ENCODE results near the gene SSR1.
"Not testable (repeated sequence)": the region's sequence is repeated elsewhere in the genome, so short reads cannot be mapped to it uniquely, and the experiment has no call there.

SSR1 gene

DNA sequence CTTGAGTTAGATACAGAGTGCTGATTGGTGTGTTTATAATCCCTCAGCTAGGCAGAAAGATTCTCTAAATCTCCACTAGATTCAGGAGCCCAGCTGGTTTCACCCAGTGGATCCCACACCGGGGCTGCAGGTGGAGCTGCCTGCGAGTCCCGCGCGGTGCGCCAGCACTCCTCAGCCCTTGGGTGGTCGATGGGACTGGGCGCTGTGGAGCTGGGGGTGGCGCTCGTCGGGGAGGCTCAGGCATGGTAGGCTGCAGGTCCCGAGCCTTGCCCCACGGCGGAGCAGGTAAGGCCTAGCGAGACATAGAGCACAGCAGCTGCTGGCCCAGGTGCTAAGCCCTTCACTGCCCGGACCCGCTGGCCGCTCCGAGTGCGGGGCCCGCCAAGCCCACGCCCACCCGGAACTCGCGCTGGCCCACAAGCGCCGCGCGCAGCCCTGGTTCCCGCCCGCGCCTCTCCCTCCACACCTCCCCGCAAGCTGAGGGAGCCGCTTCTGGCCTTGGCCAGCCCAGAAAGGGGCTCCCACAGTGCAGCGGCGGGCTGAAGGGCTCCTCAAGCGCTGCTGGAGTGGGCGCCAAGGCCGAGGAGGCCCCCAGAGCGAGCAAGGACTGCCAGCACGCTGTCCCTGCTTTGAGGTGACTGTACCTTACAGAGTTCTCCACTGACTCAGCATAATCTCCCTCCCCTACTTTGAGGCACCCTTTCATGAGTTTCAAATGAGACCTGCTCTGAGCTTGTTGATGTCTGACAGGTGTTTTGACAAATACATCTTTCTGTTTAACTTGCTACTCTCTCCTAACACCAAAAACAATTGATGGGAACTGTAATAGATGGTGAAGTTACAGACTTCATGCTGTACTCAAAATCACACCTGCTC lies 3.9 kb upstream of the SSR1 start:
- DNase-seq: no peak

DNA sequence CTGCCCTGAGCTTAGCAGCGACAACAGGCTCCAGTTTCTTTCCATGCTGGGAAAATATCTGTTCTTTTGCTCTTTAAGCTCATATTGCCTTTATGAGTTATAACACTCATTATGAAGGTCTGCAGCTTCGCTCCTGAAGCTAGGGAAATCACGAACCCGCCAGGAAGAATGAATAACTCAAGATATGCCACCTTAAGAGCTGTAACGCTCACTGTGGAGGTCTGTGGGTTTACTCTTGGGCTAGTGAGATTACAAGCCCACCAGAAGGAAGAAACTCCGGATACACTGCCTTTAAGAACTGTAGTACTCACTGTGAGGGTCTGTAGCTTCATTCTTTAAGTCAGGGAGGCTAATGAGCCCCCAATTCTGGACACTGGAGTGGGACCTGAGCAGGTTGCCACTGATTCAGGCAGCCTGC lies 3.0 kb upstream of the SSR1 start:
- no peak for DNase-seq

DNA sequence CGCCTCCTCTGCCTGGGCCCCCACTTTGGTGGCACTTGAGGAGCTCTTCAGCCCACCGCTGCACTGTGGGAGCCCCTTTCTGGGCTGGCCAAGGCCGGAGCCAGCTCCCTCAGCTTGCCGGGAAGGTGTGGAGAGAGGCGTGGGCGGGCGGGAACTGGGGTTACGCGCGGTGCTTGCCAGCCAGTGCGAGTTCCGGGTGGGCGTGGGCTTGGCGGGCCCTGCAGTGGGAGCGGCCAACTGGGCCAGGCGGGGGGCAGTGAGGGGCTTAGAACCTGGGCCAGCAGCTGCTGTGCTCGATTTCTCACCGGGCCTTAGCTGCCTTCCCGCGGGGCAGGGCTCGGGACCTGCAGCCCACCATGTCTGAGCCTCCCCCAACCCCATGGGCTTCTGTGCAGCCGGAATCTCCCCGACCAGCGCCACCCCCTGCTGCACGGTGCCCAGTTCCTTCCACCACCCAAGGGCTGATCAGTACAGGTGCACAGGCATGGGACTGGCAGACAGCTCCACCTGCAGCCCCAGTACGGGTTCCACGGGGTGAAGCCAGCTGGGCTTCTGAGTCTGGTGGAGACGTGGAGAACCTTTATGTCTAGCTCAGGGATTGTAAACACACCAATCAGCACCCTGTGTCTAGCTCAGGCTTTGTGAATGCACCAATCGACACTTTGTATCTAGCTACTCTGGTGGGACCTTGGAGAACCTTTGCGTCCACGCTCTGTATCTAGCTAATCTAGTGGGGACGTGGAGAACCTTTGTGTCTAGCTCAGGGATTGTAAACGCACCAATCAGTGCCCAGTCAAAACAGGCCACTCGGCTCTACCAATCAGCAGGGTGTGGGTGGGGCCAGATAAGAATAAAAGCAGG lies 2.3 kb upstream of the SSR1 start:
- not testable (repeated sequence) for DNase-seq

DNA sequence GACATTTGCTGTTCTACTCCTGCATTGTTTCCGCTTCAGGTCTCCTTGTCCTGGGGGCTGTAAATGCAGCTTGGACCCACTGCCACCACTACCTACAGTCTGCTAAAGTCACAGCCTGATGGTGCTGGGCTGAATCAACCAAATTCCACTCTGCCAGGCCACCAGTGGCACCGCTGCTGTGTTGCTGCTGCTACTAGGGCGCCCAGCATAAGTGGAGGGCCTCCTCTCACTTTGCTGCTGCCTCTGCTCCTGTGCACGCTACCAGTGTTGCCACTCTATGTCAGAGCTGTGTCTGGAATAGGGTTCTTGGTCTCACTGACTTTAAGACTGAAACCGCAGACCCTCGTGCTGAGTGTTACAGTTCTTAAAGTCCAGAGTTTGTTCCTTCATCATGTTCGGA lies 1.4 kb upstream of the SSR1 start:
- no peak for DNase-seq

DNA sequence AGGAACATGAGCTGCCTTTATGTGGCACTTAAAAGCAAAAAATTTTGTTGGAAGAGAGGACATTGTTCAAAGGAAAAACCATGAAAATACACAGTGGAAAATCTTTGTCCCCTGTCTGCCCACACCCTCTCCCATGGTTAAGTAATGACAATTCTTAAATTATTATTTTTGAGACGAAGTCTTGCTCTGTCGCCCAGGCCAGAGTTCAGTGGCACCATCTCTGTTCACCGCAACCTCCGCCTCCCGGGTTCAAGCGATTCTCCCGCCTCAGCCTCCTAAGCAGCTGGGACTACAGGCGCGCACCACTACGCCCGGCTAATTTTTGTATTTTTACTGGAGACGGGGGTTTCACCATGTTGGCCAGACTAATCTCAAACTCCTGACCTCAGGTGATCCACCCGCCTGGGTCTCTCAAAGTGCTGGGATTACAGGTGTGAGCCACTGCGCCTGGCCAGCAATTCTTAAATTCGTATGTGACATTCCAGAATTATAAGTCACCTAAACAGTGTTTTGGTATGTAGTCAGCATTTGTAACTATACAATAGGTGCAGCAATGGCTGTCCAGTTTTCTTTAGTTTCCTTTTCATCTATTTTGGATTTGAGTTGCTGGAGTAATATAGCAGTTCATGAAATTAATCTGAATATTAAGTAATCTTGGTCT lies 636 bp upstream of the SSR1 start:
- DNase-seq: no peak

DNA sequence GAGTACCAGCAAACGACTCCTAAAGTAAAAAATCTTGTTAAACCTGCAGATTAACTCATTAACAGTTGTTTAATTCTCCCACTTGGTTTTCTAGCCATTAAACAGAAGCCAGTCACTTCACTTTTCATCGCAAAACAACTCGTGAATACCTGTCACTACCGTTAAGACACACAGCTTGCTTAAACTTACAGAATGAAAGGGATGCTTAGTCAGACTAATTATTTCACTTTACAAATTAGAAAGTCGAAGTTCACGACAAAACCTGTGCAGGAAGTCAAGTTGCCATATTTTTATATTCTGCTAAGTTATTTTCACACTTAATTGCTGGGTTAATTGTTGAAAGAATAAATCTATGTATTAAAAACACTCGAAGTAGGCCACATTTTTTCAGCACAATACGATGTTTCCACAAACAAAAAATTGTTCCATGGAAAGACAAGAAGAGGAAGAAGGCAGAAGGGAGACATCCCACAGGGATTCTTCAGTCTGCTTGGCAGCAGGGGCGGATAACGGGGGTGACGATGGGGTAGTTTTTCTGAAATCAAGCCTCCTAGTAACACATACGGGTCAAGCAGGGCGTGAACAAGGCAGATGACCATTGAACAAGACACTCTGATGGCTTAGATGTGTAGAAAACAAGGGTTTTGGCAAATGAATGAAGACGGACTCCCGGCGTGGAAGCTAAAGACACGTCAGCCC lies 933 bp downstream of the SSR1 start:
- DNase-seq: no peak

DNA sequence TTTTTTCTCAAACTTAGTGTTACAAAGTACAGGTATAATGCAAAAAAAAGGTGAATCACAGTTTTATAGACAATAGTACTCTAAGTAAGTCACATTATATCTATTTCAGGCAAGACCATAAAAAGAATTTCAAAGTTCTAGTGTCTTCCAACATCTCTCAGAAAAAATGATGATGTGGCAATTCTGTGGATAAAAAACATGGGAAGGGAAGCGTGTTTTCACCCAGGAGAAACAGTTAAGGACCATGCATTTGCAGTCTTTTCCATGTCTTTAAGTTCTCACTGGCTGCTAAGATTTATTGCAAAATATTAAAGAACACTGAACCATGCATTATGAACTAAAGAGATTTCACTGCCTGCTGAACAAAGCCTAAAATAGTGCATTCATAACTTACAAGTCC lies 1.8 kb downstream of the SSR1 start:
- DNase-seq: no peak

DNA sequence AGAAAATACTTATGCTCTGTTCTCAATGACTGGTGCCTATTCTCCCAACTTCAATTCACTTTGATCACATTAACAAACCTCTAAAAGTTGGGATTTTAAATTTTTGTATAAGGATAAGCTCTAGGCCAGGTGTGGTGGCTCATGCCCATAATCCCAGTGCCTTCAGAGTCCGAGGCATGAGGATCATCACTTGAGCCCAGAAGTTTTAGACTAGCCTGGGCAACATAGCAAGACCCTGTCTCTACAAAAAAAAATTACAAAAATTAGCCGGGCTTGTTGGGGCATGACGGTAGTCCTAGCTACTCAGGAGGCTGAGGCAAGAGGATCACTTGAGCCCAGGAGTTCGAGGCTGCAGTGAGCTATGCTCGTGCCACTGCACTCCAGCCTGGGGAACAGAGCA lies 3.9 kb downstream of the SSR1 start:
- DNase-seq: no peak

DNA sequence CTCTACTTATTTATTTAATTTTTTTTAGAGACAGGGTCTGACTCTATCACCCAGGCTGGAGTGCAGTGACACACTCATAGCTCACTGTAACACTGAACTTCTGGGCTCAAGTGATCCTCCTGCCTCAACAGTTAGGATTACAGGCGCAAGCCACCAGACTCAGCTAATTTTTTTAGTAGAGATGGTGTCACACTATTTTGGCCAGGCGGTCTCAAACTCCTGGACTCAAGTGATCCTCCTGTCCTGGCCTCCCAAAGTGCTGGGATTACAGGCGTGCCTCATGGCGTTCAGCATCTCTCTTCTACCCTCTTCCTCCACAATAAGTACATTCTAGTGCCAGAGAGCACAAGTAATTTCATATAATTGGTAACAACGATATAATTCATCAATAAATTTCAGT lies 5.5 kb downstream of the SSR1 start:
- no peak for DNase-seq

DNA sequence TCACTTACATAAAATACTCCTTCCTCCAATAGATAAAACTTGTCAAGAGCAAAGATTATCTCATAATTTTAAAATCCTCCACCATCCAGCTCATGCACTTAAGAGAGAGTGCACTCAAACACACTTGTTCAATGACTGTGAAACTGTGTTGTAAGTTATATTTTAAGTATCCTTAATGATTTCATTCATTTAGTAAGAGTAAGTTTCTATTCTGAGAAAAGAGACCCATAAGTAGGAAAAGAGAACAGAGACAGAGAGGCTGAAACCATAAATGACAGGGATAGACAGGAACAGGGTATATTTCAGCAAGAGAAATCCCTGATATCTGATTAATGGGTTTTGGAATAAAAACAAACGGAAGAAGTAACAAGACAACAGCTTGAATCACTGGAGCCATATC lies 8.2 kb downstream of the SSR1 start:
- no peak for DNase-seq

DNA sequence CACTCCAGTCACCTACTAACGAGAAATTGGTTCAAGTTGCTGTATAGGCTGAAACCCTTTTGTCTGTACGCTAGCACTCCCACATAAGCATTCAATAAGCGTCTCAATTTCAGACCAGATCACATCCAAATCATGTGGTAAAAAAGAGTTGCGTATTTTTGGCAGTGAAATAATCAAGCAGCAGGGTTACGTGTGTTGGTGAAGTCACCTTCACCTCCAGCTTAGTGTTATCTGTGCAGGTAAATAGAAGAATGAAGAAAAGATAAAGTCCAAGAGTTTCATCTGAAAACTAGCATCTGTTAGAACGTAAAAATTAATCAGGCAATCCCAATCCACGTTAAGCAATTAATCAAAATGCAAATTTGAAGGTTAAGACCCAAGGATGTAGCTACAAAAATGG lies 11.3 kb downstream of the SSR1 start:
- DNase-seq: no peak

DNA sequence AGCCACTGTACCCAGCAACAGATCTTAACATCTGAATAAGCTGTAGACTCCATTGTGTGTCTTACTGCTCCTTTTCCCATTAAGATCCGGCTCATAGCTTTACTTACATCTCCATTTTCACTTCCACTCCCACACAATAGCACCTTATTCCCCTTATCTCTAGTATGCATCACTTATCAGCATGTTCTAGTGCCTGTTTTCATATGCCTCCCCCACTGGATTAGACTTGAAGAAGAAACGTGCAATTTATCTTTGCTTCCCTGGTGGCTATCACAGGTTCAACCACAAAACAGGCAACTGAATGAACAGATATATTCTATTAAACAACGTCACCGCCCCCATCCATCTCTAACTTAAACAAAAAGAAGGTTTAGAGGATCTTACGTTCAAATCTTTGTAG lies 12.1 kb downstream of the SSR1 start:
- DNase-seq: no peak

DNA sequence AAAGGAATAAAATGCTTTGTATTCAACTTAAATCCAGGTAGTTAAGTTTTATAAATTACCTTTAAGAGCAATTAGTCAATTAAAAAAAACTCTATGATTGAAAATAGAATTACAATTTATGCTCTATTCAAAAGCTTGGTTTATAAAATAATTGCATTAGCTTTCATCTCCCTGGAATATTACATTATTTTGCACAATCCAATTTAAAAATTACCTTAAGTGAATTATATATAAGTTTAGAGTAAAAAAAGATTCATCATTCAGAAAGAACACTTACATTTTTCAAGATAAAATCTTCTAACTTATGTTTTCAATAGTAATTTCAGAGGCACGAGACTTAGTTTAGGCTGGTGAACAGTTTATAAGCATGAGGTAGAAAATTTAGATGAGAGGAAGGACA lies 14.9 kb downstream of the SSR1 start:
- DNase-seq: no peak

DNA sequence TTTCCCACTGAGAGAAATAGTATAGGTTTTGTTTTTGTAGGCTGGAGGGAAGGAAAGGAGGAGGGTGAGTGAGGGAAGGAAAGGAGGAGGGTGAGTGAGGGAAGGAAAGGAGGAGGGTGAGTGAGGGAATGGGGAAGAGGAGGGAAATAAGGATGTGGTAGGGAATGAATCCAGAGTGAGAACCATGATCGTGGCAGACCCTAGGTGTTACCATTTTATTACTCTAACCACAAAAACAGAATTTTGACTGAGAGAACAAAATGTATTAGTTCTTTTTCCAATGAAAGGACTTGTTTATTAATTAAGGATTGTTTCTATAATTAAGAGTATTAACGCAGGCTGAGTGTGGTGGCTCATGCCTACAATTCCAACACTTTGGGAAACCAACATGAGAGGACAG lies 16.4 kb downstream of the SSR1 start:
- no peak for DNase-seq

DNA sequence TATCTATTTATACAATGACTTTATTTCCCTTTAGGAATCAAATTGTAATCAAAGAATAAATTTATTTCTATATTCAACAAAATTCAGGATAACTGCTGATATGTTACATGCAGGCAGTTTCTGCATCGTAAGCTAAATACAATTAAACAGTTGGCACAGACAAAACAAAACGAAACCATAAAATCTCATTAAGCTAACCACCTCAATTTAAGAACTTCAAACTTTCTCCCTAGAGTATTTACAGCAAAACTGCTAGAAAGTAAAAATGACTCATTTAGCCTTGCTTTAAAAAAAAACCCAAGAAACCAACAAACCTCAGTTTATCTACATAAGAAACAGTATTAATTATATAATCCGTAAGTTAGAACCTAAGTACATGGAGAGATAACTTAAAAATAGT lies 17.1 kb downstream of the SSR1 start:
- DNase-seq: no peak

DNA sequence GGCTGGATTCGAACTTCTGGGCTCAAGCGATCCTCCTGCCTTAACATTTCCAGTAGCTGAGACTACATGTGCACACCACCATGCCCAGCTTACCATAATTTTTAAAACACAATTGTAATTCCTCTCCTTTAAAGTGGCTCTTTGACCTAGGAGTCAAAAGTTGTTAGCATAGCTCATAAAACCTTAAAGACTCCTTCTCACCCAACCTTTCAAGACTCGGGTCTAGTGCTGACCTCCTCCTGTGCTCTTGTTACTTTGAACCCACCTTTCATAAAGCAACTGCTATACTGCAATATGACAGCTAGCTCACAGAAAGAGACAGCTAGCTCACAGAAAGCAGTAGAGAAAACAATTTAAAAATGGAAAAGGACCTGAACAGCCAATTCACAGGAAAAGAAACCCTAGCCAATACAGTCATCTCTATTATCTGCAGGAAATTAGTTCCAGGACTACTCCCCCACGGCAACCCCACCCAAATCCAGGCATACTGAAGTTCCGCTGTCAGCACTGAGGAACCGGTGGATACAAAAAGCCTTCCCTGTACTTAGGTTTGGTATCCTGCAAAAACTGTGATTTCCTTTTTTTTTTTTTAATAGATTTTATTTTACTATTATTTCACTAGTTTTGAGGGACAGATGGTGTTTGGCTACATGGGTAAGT lies 20.3 kb downstream of the SSR1 start:
- no peak for DNase-seq

DNA sequence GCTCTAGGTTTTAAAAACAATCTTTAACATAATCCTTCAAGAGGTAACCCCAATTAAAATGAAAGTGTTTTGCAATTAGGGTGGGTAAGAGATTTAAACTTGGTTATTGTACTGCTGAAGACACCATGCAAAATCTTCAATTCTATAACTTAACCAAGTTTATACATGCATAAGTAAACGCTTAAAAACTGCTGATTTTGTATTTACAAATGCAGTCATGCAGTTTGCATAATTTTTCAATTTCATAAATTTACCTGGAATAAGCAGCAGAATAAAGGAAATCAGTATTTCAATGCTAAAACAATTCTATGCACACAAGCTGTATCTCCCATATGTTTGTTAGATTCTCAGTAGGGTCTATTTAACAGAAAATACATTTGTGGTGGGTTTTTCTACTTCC lies 22.9 kb downstream of the SSR1 start:
- DNase-seq: no peak

DNA sequence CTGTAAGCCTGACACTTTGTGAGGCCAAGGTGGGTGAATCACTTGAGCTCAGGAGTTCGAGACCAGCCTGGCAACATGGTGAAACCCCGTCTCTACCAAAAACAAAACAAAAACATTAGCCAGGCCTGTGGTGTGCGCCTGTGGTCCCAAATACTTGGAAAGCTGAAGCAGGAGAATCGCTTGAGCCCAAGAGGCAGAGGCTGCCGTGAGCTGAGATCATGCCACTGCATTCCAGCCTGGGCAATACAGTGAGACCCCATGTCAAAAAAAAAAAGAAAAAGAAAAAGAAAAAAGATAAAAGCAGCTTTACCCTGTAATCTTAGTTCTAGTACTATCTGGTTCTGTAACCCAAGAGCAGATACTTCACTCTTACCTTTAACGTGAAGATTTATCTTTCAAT lies 27.6 kb downstream of the SSR1 start:
- no peak for DNase-seq

DNA sequence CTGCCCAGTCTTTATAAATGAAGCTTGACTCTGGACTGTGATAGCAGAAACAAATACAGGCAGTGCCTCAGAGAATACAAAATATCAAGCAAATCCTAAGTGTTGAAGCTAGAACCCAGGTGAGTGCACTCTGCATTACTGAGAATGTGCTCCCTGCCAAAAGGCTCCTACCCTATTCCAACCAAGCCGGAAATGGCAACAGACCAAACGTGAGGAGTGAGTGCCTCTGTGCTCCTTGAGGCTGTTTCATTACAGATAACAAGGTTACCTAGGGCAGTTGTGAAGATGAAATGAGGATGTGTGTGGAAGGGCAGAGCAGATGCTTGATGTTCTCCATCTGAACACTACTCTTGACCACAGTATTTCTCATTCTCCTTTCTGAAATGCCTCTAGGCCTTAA lies 29.3 kb downstream of the SSR1 start:
- DNase-seq: no peak

DNA sequence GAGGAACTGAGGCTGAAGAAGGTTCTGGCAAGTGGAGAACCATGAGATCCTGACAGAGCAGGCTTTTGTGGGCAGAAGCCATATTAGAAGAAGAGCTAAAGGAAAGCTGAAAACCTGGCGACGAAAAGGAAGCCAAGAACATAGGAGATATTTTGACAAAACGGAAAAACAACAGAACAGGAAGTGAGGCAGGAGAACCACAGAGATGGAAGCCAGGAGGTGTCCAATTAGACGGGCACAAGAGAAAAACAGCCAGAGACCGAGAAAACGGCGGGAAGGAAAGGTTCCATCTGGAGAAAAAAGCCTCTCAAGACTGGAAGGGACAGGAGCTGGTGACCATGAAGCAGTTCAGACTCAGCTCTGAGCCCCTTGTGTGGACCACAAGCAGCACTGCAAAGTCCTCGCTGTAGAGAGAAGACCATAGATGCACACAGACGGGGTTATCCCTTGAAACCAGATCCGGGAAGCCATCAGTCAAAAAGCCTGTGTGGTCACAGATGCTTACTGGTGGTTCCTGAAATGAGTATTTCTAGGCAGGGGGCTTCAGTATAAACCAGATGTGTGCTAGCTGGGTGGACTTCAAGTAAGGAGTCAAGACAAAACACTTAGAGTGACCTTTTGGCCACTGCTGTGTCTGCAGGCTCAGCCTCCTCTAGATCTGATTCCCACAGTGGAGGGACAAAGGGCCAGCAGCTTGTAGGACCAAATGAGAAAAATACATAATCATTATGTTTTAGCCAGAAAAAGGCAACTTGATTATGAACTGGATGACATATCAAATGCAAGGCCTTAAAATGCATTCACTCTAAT lies 30.7 kb downstream of the SSR1 start:
- DNase-seq: no peak

DNA sequence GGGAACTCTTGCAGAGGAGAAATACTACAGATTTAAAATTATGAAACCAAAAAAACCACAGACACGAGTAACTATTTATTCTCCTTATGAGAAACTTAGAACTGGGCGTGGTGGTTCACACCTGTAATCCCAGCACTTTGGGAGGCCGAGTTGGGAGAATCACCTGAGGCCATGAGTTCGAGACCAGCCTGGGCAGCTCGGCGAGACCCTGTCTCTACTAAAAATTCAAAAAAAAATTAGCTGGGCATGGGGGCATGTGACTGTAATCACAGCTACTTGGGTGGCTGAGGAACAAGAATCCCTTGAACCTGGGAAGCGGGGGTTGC lies 36.8 kb downstream of the SSR1 start:
- no peak for DNase-seq

DNA sequence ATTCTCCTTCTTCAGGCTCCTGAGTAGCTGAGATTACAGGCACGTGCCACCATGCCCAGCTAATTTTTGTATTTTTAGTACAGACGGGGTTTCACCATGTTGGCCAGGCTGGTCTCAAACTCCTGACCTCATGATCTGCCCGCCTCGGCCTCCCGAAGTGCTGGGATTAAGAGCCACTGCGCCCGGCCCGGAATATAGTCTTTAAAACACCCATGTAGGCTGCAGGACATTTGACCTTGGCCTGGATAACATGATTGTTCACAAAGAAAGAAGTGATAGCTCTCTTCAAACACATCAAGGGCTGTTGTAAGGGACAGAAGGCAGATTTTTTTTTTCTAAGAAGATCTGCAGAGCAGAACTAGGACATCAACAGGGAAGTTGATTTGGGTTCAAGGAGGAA lies 38.5 kb downstream of the SSR1 start:
- DNase-seq: not testable (repeated sequence)

Measured in activated effector memory CD4-positive, alpha-beta T cell treated with Interleukin-2 at 50 U/mL for 16 hours (primary cell).